ENCODE measurements around the gene DOCK9. TPM values are rescaled to one million over a fixed set of nuclear protein-coding genes. Genes with fewer than 3 reads are reported as not detected.

DOCK9 gene
- total and polyA plus RNA-seq, 2 donors (not counting 1 experiment from before 2014, with no cell fraction given) = 18.2 TPM

- H3K27me3 ChIP-seq (ENCODE audit: control insufficient read depth, insufficient read depth, low read length) = no peaks in the 10 kb centered on the region
- no peak for DNase-seq (ENCODE audit: low read depth in 2 of 2)
- H4K20me1 ChIP-seq (ENCODE audit: control insufficient read depth, extremely low read depth, insufficient read depth, low read length) = no peaks in the 10 kb centered on the region
These were observed 126.6 kb downstream of the DOCK9 start for GRCh38 chr13:98851276-98851675.

GRCh38 chr13:98848746-98849145 is 129.1 kb downstream of the DOCK9 start:
- H3K4me2 ChIP-seq (ENCODE audit: extremely low read depth, insufficient read depth, low read length) = no peak overlapping the region
- H2AFZ ChIP-seq (ENCODE audit: low read length) = no peak overlapping the region
- peak; percentile 65 to 88 for DNase-seq (ENCODE audit: low read depth in 2 of 2)
- no peaks in the 10 kb centered on the region for H3K27me3 ChIP-seq (ENCODE audit: control insufficient read depth, insufficient read depth, low read length)
- no peaks in the 10 kb centered on the region for H3K36me3 ChIP-seq (ENCODE audit: control insufficient read depth, insufficient read depth, low read length)
- H4K20me1 ChIP-seq (ENCODE audit: control insufficient read depth, extremely low read depth, insufficient read depth, low read length) = no peaks in the 10 kb centered on the region
- no peak overlapping the region for H3K9ac ChIP-seq (ENCODE audit: insufficient read depth, low read length)
- no peak overlapping the region for H3K4me3 ChIP-seq (replicated peaks in 1 of 4; ENCODE audit: control extremely low read depth in 1 of 4, insufficient read depth in 1 of 4, low read depth in 3 of 4, low read length in 4 of 4)
- TF ChIP-seq CTCF (conservative IDR thresholded peaks at IDR 0.05 in 1 of 2, IDR thresholded peaks at IDR 0.05 in 1 of 2; ENCODE audit: low read depth in 1 of 2, low read length in 2 of 2) (no peak), EZH2 (IDR thresholded peaks at IDR 0.05; ENCODE audit: low read length, missing control alignments) (no peak)
- no peaks in the 10 kb centered on the region for H3K9me3 ChIP-seq (ENCODE audit: control insufficient read depth, insufficient read depth, low read depth, low read length)
- no peaks in the 10 kb centered on the region for H3K79me2 ChIP-seq (ENCODE audit: control insufficient read depth, insufficient read depth, low read length)
- H3K27ac ChIP-seq (ENCODE audit: insufficient read depth, low read length) = no peak overlapping the region
- no peaks in the 10 kb centered on the region for H3K4me1 ChIP-seq (ENCODE audit: control insufficient read depth, extremely low read depth, insufficient read depth, low read length)

More at GRCh38 chr13:98851276-98851675, 126.6 kb downstream of the DOCK9 start:
- Histone ChIP-seq H3K36me3 (ENCODE audit: control insufficient read depth, insufficient read depth, low read length) (no peaks in the 10 kb centered on the region), H3K27ac (ENCODE audit: insufficient read depth, low read length) (no peak overlapping the region), H3K79me2 (ENCODE audit: control insufficient read depth, insufficient read depth, low read length) (no peaks in the 10 kb centered on the region), H3K9me3 (ENCODE audit: control insufficient read depth, insufficient read depth, low read depth, low read length) (no peaks in the 10 kb centered on the region), H3K4me2 (ENCODE audit: extremely low read depth, insufficient read depth, low read length) (no peak overlapping the region), H2AFZ (ENCODE audit: low read length) (no peak overlapping the region), H3K4me3 (replicated peaks in 1 of 4; ENCODE audit: control extremely low read depth in 1 of 4, insufficient read depth in 1 of 4, low read depth in 3 of 4, low read length in 4 of 4) (no peak overlapping the region), H3K4me1 (ENCODE audit: control insufficient read depth, extremely low read depth, insufficient read depth, low read length) (no peaks in the 10 kb centered on the region), H3K9ac (ENCODE audit: insufficient read depth, low read length) (no peak overlapping the region)
- TF ChIP-seq EZH2 (IDR thresholded peaks at IDR 0.05; ENCODE audit: low read length, missing control alignments) (no peak), CTCF (conservative IDR thresholded peaks at IDR 0.05 in 1 of 2, IDR thresholded peaks at IDR 0.05 in 1 of 2; ENCODE audit: low read depth in 1 of 2, low read length in 2 of 2) (no peak)

GRCh38 chr13:98847780-98848179 is 130.1 kb downstream of the DOCK9 start:
- DNase-seq (ENCODE audit: low read depth in 2 of 2) = no peak
- H3K4me3 ChIP-seq (replicated peaks in 1 of 4; ENCODE audit: control extremely low read depth in 1 of 4, insufficient read depth in 1 of 4, low read depth in 3 of 4, low read length in 4 of 4) = no peak overlapping the region
- H3K27ac ChIP-seq (ENCODE audit: insufficient read depth, low read length) = no peak overlapping the region
- no peaks in the 10 kb centered on the region for H3K4me1 ChIP-seq (ENCODE audit: control insufficient read depth, extremely low read depth, insufficient read depth, low read length)
- no peaks in the 10 kb centered on the region for H3K36me3 ChIP-seq (ENCODE audit: control insufficient read depth, insufficient read depth, low read length)
- H3K4me2 ChIP-seq (ENCODE audit: extremely low read depth, insufficient read depth, low read length) = no peak overlapping the region
- H3K79me2 ChIP-seq (ENCODE audit: control insufficient read depth, insufficient read depth, low read length) = no peaks in the 10 kb centered on the region
- no peak overlapping the region for H2AFZ ChIP-seq (ENCODE audit: low read length)
- no peak overlapping the region for H3K9ac ChIP-seq (ENCODE audit: insufficient read depth, low read length)
- TF ChIP-seq EZH2 (IDR thresholded peaks at IDR 0.05; ENCODE audit: low read length, missing control alignments) = no peak
- no peak for TF ChIP-seq CTCF (conservative IDR thresholded peaks at IDR 0.05 in 1 of 2, IDR thresholded peaks at IDR 0.05 in 1 of 2; ENCODE audit: low read depth in 1 of 2, low read length in 2 of 2)
- no peaks in the 10 kb centered on the region for H3K27me3 ChIP-seq (ENCODE audit: control insufficient read depth, insufficient read depth, low read length)
- H4K20me1 ChIP-seq (ENCODE audit: control insufficient read depth, extremely low read depth, insufficient read depth, low read length) = no peaks in the 10 kb centered on the region
- H3K9me3 ChIP-seq (ENCODE audit: control insufficient read depth, insufficient read depth, low read depth, low read length) = no peaks in the 10 kb centered on the region
